Neuronal stem cell (in vitro differentiated cells): Measurements from ENCODE around the gene PRPF8.

ENCODE experiments used
- DNase-seq: peaks from one replicate; pipeline ENCODE4 v3.0.0-alpha.2; 2013; ENCODE audit warnings: low spot score
- H2AFZ ChIP-seq: one replicate; pipeline ENCODE4 v1.6.1; 2013; ENCODE audit warnings: mild to moderate bottlenecking, low read length, inconsistent platforms
- H2AK5ac ChIP-seq: 2 replicates; pipeline ENCODE4 v1.6.1; 2013; ENCODE audit warnings: low read depth, mild to moderate bottlenecking, inconsistent platforms, low read length, moderate library complexity, mixed read lengths
- H2BK120ac ChIP-seq: 2 replicates; pipeline ENCODE4 v1.6.1; 2013; ENCODE audit warnings: low read depth, mild to moderate bottlenecking, inconsistent platforms, low read length, moderate library complexity, mixed read lengths
- H2BK12ac ChIP-seq: one replicate; pipeline ENCODE4 v1.6.1; 2013; ENCODE audit warnings: low read length, inconsistent platforms
- H2BK15ac ChIP-seq: 2 replicates; pipeline ENCODE4 v1.6.1; 2013; ENCODE audit warnings: mild to moderate bottlenecking, low read length, inconsistent platforms, mixed read lengths
- H2BK5ac ChIP-seq: one replicate; pipeline ENCODE4 v1.6.1; 2013; ENCODE audit warnings: inconsistent platforms, mild to moderate bottlenecking, low read length, moderate library complexity
- H3K14ac ChIP-seq: one replicate; pipeline ENCODE4 v1.6.1; 2013; ENCODE audit warnings: low read length, inconsistent platforms
- H3K18ac ChIP-seq: 2 replicates; pipeline ENCODE4 v1.6.1; 2013; ENCODE audit warnings: low read length, inconsistent platforms
- H3K23ac ChIP-seq: 2 replicates; pipeline ENCODE4 v1.6.1; 2013; ENCODE audit warnings: low read depth, mild to moderate bottlenecking, mixed read lengths, low read length, inconsistent platforms; ENCODE audit not compliant: poor library complexity
- H3K27ac ChIP-seq: replicated peaks from 3 replicates; pipeline ENCODE4 v1.5.1; 2013; ENCODE audit warnings: low read length, inconsistent platforms
- H3K27me3 ChIP-seq, 3 experiments: 2 replicates each; pipeline ENCODE4 v1.6.1; 2013; ENCODE audit warnings: low read length in 3 of 3, mild to moderate bottlenecking in 2 of 3, inconsistent platforms in 1 of 3, low read depth in 1 of 3, mixed read lengths in 1 of 3, moderate library complexity in 1 of 3; ENCODE audit not compliant: control insufficient read depth in 3 of 3, insufficient read depth in 3 of 3
- H3K36me3 ChIP-seq, 2 donors: replicated peaks in 1 of 2; 2 replicates each; pipeline ENCODE4 v1.6.1; 2013; ENCODE audit warnings: low read length in 2 of 2; ENCODE audit not compliant: control insufficient read depth in 2 of 2, insufficient read depth in 2 of 2
- H3K4ac ChIP-seq: 2 replicates; pipeline ENCODE4 v1.6.1; 2013; ENCODE audit warnings: inconsistent platforms, mild to moderate bottlenecking, low read length, moderate library complexity
- H3K4me1 ChIP-seq, 2 donors: 1 replicate in 1 of 2; 2 replicates in 1 of 2; pipeline ENCODE4 v1.6.1; 2013; ENCODE audit warnings: low read length in 2 of 2, low read depth in 1 of 2; ENCODE audit not compliant: control insufficient read depth in 2 of 2, insufficient read depth in 1 of 2
- H3K4me2 ChIP-seq: one replicate; pipeline ENCODE4 v1.6.1; 2013; ENCODE audit warnings: mild to moderate bottlenecking, low read length, inconsistent platforms; ENCODE audit not compliant: insufficient read depth, poor library complexity, severe bottlenecking
- H3K4me3 ChIP-seq, 2 donors: 2 replicates each; pipeline ENCODE4 v1.5.1; 2013; ENCODE audit warnings: low read length in 2 of 2, mild to moderate bottlenecking in 2 of 2, inconsistent platforms in 1 of 2, moderate library complexity in 1 of 2
- H3K79me1 ChIP-seq: one replicate; pipeline ENCODE4 v1.6.1; 2013; ENCODE audit warnings: low read depth, mild to moderate bottlenecking, inconsistent platforms, low read length, moderate library complexity
- H3K9ac ChIP-seq: one replicate; pipeline ENCODE4 v1.6.1; 2013; ENCODE audit warnings: mild to moderate bottlenecking, low read depth, low read length, inconsistent platforms; ENCODE audit not compliant: poor library complexity
- H3K9me3 ChIP-seq, 2 donors: replicated peaks in 1 of 2; 2 replicates each; pipeline versions ENCODE3 to v1.6.1; 2013; ENCODE audit warnings: low read length in 2 of 2, mild to moderate bottlenecking in 2 of 2, inconsistent platforms in 1 of 2, low read depth in 1 of 2, mixed read lengths in 1 of 2, moderate library complexity in 1 of 2; ENCODE audit not compliant: control insufficient read depth in 2 of 2, insufficient read depth in 1 of 2
- H4K8ac ChIP-seq: one replicate; pipeline ENCODE4 v1.6.1; 2013; ENCODE audit warnings: low read depth, mild to moderate bottlenecking, inconsistent platforms, low read length, moderate library complexity
- H4K91ac ChIP-seq: one replicate; pipeline ENCODE4 v1.6.1; 2013; ENCODE audit warnings: low read length, low read depth, mild to moderate bottlenecking, inconsistent platforms; ENCODE audit not compliant: poor library complexity
- WGBS, 2 donors: extraction: QIAGEN DNeasy Blood & Tissue Kit; methylation state at CpG; one replicate each; pipeline ENCODE4 v1.1.7; 2013; ENCODE audit warnings: missing lambda C conversion rate in 2 of 2, mixed read lengths in 1 of 2; ENCODE audit not compliant: insufficient read length in 2 of 2, insufficient replicate concordance in 1 of 2; ENCODE audit errors: extremely low coverage in 2 of 2; 5-methylcytosine and 5-hydroxymethylcytosine counted together

Gene PRPF8

GRCh38 chr17:1713160-1713877, 28.7 kb upstream of the PRPF8 start:
- peaks cover 19 to 23% of the 10 kb centered on the region in 2 donors for H3K4me1 ChIP-seq
- WGBS, 2 donors, result no CpG with 5 or more reads among the region's 10 CpGs

DNA sequence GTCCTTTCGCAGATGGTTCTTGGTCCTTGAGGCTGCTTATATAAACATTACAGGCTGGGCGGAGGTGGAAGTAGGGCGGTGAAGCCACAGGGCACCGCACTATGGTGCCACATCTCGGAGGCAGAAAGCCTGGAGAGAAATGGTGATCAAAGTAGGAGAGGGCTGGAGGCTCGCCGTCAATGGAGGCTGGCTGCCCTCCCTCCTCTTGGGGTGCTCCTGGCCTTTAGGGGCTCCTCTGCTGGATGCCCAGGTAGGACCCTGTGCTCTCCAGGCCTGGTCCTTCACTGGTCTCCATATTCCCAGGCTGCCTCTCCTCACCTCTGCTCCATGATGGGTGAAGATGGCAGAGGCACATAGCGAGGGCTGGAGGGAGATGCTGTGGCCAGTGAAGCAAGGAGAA, 27.6 kb upstream of the PRPF8 start:
- H3K4ac ChIP-seq, result no peak overlapping the region
- H3K79me1 ChIP-seq, result peaks cover 2% of the 10 kb centered on the region
- peak overlapping the region; percentile 10 for H2AK5ac ChIP-seq
- no peak overlapping the region for H3K18ac ChIP-seq
- no CpG with 5 or more reads among the region's 8 CpGs for WGBS, 2 donors
- H2BK12ac ChIP-seq, result no peak overlapping the region
- H2BK5ac ChIP-seq, result no peak overlapping the region
- DNase-seq, result no peak
- H3K14ac ChIP-seq, result no peak overlapping the region
- no peak overlapping the region for H2BK120ac ChIP-seq
- H3K4me2 ChIP-seq, result no peak overlapping the region
- H2AFZ ChIP-seq, result no peak overlapping the region
- H3K23ac ChIP-seq, result peak overlapping the region; percentile 20
- H3K36me3 ChIP-seq, result no peaks in the 10 kb centered on the region
- no peaks in the 10 kb centered on the region for H3K9me3 ChIP-seq
- peaks cover 0 to 12% (median 2%) of the 10 kb centered on the region in 3 experiments for H3K27me3 ChIP-seq
- H3K4me3 ChIP-seq, result no peak overlapping the region
- peaks cover 16 to 19% of the 10 kb centered on the region in 2 donors for H3K4me1 ChIP-seq
- H4K8ac ChIP-seq, result no peak overlapping the region
- no peak overlapping the region for H4K91ac ChIP-seq
- no peak overlapping the region for H3K27ac ChIP-seq
- H3K9ac ChIP-seq, result no peak overlapping the region
- H2BK15ac ChIP-seq, result no peak overlapping the region

More at GRCh38 chr17:1713160-1713877, 28.7 kb upstream of the PRPF8 start:
- H3K9me3 ChIP-seq, result no peaks in the 10 kb centered on the region
- no peak overlapping the region for H2AK5ac ChIP-seq
- H3K27ac ChIP-seq, result no peak overlapping the region
- DNase-seq, result no peak
- no peaks in the 10 kb centered on the region for H3K36me3 ChIP-seq
- no peak overlapping the region for H3K4me2 ChIP-seq
- H4K8ac ChIP-seq, result no peak overlapping the region
- no peak overlapping the region for H3K4ac ChIP-seq
- no peak overlapping the region for H3K23ac ChIP-seq
- no peak overlapping the region for H2BK12ac ChIP-seq
- H3K9ac ChIP-seq, result no peak overlapping the region
- H4K91ac ChIP-seq, result no peak overlapping the region
- H3K4me3 ChIP-seq, result no peak overlapping the region
- H2BK15ac ChIP-seq, result no peak overlapping the region
- no peak overlapping the region for H2AFZ ChIP-seq
- H3K14ac ChIP-seq, result no peak overlapping the region
- H3K79me1 ChIP-seq, result peaks cover 2% of the 10 kb centered on the region
- no peak overlapping the region for H2BK120ac ChIP-seq
- no peak overlapping the region for H3K18ac ChIP-seq
- H3K27me3 ChIP-seq, result peaks cover 0 to 12% (median 2%) of the 10 kb centered on the region in 3 experiments
- no peak overlapping the region for H2BK5ac ChIP-seq

DNA sequence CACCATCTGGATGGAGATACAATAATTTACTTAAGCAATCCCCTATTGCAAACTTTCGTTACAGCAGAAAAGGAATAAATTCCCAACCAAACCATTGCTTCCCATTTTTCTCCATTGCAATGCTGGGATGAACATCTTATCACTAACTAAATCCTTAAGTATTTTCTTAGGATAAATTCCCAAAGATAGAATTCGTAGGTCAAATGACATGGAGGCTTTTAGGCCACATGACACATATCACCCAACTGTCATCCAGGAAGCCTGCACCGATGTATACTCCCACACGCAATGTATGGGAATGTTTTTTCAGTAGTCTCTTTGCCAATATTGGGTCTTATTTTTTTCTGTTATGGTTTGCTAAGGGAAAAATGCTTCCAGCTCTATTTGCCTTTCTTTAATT, 27.1 kb upstream of the PRPF8 start:
- H3K23ac ChIP-seq, result no peak overlapping the region
- no peak overlapping the region for H3K14ac ChIP-seq
- H3K79me1 ChIP-seq, result peaks cover 2% of the 10 kb centered on the region
- H3K9me3 ChIP-seq, result no peaks in the 10 kb centered on the region
- no peaks in the 10 kb centered on the region for H3K36me3 ChIP-seq
- WGBS, 2 donors, result no CpG with 5 or more reads among the region's 4 CpGs
- H3K9ac ChIP-seq, result no peak overlapping the region
- H2BK5ac ChIP-seq, result no peak overlapping the region
- H3K4ac ChIP-seq, result no peak overlapping the region
- peaks cover 0 to 12% (median 2%) of the 10 kb centered on the region in 3 experiments for H3K27me3 ChIP-seq
- H2BK15ac ChIP-seq, result no peak overlapping the region
- no peak overlapping the region for H3K18ac ChIP-seq
- no peak overlapping the region for H3K27ac ChIP-seq
- H4K91ac ChIP-seq, result no peak overlapping the region
- no peak for DNase-seq
- H2BK12ac ChIP-seq, result no peak overlapping the region
- H3K4me2 ChIP-seq, result no peak overlapping the region
- H2AK5ac ChIP-seq, result no peak overlapping the region
- no peak overlapping the region for H2BK120ac ChIP-seq
- no peak overlapping the region for H4K8ac ChIP-seq
- no peak overlapping the region for H2AFZ ChIP-seq
- no peak overlapping the region for H3K4me3 ChIP-seq
- H3K4me1 ChIP-seq, result peaks cover 16 to 19% of the 10 kb centered on the region in 2 donors

- Histone ChIP-seq H3K79me1 (peaks cover 2% of the 10 kb centered on the region), H3K27ac (no peak overlapping the region), H3K14ac (no peak overlapping the region), H3K27me3 (peaks cover 0 to 12% (median 2%) of the 10 kb centered on the region in 3 experiments), H3K23ac (peak overlapping the region; percentile 83), H2BK15ac (no peak overlapping the region), H3K9me3 (no peaks in the 10 kb centered on the region), H2AK5ac (no peak overlapping the region), H3K4me3 (peak overlapping the region in 1 of 2 donors; percentile 84), H3K18ac (peak overlapping the region; percentile 94), H3K9ac (peak overlapping the region; percentile 82), H2BK5ac (no peak overlapping the region), H2AFZ (peak overlapping the region; percentile 89), H3K4me1 (peaks cover 16 to 19% of the 10 kb centered on the region in 2 donors), H2BK12ac (no peak overlapping the region), H4K91ac (no peak overlapping the region), H2BK120ac (no peak overlapping the region), H3K4ac (no peak overlapping the region), H3K4me2 (peak overlapping the region; percentile 93), H3K36me3 (no peaks in the 10 kb centered on the region), H4K8ac (no peak overlapping the region)
- WGBS, 2 donors, result no CpG with 5 or more reads among the region's 14 CpGs
- no peak for DNase-seq
Measured at GRCh38 chr17:1710807-1711553, 26.3 kb upstream of the PRPF8 start.
